Immature natural killer cell (primary cell): ENCODE measurements around the gene HECTD1. TPM values are rescaled to one million over a fixed set of nuclear protein-coding genes. Genes with fewer than 3 reads are reported as not detected.

ENCODE experiments used
- DNase-seq, 3 donors: peaks; one replicate each; pipeline ENCODE4 v3.0.0; 2022; ENCODE audit warnings: mixed read lengths in 1 of 3
- H3K27ac Mint-ChIP-seq, 6 donors: one replicate each; pipeline ENCODE4 v1.8.0; 2020; ENCODE audit warnings: mixed read lengths in 6 of 6, mild to moderate bottlenecking in 5 of 6, inconsistent platforms in 4 of 6, moderate library complexity in 3 of 6
- H3K27me3 Mint-ChIP-seq, 3 donors: one replicate each; pipeline ENCODE4 v1.8.0; 2020 to 2021; ENCODE audit warnings: low read depth in 3 of 3, mild to moderate bottlenecking in 3 of 3, mixed read lengths in 3 of 3, moderate library complexity in 3 of 3, inconsistent platforms in 1 of 3
- H3K36me3 Mint-ChIP-seq, 3 donors: one replicate each; pipeline ENCODE4 v1.8.0; 2020; ENCODE audit warnings: mixed read lengths in 3 of 3, inconsistent platforms in 2 of 3, mild to moderate bottlenecking in 2 of 3
- H3K4me1 Mint-ChIP-seq, 2 donors: one replicate each; pipeline ENCODE4 v1.8.0; 2020; ENCODE audit warnings: inconsistent platforms in 2 of 2, mild to moderate bottlenecking in 2 of 2, mixed read lengths in 2 of 2, moderate library complexity in 1 of 2
- H3K4me3 Mint-ChIP-seq, 5 donors: one replicate each; pipeline ENCODE4 v1.8.0; 2020; ENCODE audit warnings: mild to moderate bottlenecking in 5 of 5, mixed read lengths in 5 of 5, inconsistent platforms in 3 of 5, moderate library complexity in 3 of 5
- H3K9me3 Mint-ChIP-seq, 6 donors: one replicate each; pipeline ENCODE4 v1.8.0; 2020; ENCODE audit warnings: mild to moderate bottlenecking in 6 of 6, mixed read lengths in 6 of 6, inconsistent platforms in 4 of 6, moderate library complexity in 3 of 6
- polyA plus RNA-seq, 3 donors: library from polyadenylated mRNA; unstranded; fragments of 300-500 nt; fragmentation: Illumina TruSeq; gene quantifications; one replicate each; pipeline ENCODE4 v1.2.3, GENCODE V29; 2021

The HECTD1 gene
- polyA plus RNA-seq, 3 donors from 2014 or later: 10.6 to 36.1 (median 22.2) TPM

DNA sequence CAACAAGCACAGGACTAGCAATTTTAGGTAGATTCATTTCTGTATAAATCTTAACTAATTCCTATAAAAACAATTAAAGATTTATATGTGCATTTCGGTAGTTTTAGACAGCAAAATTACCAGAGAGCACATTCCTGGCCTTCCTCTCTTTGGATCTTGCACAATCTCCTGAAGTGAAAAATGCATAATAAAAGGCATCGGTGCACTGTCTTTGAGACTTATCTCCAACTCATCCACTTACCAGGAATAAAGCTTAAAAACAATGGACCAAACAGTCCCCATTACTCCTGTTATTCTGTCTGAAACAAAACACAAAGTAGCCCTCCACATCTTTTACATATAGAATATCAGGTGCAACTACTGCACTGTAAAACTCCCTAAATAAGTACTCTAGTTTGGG lies 69.3 kb downstream of the HECTD1 start:
- Mint-ChIP-seq H3K27ac (no peak overlapping the region), H3K4me1 (peaks cover 2 to 5% of the 10 kb centered on the region in 2 donors), H3K9me3 (no peaks in the 10 kb centered on the region), H3K4me3 (no peak overlapping the region), H3K27me3 (peaks cover 0 to 3% (median under 1%) of the 10 kb centered on the region in 3 donors), H3K36me3 (peaks cover 20 to 45% (median 26%) of the 10 kb centered on the region in 3 donors)
- no peak for DNase-seq

DNA sequence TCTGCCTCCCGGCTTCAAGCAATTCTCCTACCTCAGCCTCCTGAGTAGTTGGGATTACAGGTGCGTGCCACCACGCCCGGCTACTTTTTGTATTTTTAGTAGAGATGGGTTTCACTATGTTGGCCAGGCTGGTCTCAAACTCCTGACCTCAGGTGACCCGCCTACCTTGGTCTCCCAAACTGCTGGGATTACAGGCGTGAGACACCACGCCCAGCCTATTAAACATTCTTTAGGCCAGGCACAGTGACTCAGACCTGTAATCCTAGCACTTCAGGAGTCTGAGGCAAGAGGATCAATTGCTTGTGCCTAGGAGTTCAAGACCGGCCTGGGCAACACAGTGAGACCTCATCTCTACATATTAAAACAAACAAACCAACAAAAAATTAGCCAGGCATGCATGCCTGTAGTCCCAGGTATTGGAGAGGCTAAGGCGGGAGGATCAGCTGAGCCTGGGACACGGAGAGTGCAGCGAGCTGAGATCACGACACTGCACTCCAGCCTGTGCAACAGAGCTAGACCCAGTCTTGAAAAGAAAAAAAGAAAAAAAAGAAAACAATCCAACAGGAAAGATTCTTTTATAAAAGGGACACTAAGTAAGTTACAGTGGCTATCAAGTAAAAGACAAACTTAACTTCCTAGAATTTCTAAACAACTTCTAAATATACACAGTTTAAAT lies 70.2 kb downstream of the HECTD1 start:
- Mint-ChIP-seq H3K9me3 (no peaks in the 10 kb centered on the region), H3K4me3 (no peak overlapping the region), H3K36me3 (peaks cover 24 to 49% (median 34%) of the 10 kb centered on the region in 3 donors), H3K27ac (peak overlapping the region in 1 of 6 donors; percentile 59), H3K4me1 (no peaks in the 10 kb centered on the region), H3K27me3 (peaks cover 0 to 3% (median 2%) of the 10 kb centered on the region in 3 donors)
- DNase-seq: no peak

DNA sequence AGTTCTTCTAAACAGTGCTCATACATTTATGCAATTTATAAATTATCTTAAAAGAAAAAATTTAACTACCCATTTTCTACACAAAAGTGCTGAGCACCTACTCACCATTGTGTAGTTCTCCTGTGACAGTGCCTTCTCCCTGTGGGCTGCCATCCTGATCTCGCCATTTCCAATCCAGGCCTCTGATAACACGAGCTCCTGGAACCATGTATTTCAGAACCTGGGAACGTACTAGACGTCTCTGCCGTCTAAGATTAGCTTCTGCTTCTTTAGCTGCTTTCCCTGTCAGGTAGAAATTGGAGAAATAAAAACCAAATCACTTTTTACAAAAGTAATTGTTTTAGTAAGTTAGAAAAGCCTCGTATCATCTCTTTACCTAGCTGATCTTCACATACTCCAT lies 74.5 kb downstream of the HECTD1 start:
- Mint-ChIP-seq H3K9me3 (no peaks in the 10 kb centered on the region), H3K27ac (peak overlapping the region in 3 of 6 donors; percentile 23 to 72 (median 71)), H3K4me3 (no peak overlapping the region), H3K36me3 (peaks cover 24 to 56% (median 51%) of the 10 kb centered on the region in 3 donors), H3K4me1 (peaks cover 12 to 14% of the 10 kb centered on the region in 2 donors), H3K27me3 (peaks cover 0 to 5% (median 2%) of the 10 kb centered on the region in 3 donors)
- DNase-seq: no peak

DNA sequence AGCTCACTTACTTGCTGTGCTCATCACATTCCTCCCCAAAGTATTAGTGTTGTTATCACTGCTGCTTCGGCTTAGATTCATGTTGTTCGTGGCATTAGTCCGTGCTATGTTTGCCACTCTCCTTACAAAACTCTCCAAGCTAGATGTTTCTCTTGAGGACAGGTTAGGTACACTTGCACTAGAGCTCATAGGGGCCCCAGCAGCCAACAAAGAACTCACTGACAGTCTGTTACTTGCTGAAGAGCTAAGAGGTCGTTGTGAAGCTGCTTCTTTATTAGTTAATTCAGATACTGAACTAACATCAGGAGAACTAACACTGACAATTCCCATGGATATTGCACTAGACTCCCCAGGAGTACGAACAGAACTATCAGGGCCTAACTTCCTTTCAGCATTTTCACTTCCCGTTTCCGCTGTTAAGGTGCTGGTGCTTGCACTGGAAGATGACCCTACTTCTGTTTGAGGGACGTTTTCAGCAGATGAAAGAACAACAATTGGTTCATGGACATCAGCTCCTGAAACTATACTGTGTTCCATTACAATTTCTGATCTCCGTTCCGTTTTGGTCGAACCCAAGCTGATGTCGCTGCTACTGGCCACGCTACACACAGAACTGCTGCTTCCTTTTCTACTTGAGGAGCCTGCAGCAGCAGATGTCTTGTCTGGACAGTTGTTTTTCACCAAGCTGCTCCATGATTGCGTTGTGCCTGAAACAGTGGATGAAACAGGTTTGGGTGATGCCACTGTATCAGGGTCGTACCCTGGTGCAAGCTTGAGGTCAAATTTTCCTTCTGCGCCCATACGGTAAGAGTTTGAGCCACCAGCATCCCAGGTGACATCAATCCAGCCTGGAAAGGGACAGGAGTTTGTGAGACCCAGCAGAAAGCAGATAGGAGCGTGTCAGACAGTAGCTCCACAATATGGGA lies 78.7 kb downstream of the HECTD1 start:
- Mint-ChIP-seq H3K4me3 (peak overlapping the region in 4 of 5 donors; percentile 5 to 71 (median 13)), H3K4me1 (peaks cover 37 to 41% of the 10 kb centered on the region in 2 donors), H3K27me3 (peaks cover 8 to 10% (median 9%) of the 10 kb centered on the region in 3 donors), H3K9me3 (no peaks in the 10 kb centered on the region), H3K36me3 (peaks cover 20 to 68% (median 54%) of the 10 kb centered on the region in 3 donors), H3K27ac (peak overlapping the region; percentile 80 to 95 (median 90))
- no peak for DNase-seq

DNA sequence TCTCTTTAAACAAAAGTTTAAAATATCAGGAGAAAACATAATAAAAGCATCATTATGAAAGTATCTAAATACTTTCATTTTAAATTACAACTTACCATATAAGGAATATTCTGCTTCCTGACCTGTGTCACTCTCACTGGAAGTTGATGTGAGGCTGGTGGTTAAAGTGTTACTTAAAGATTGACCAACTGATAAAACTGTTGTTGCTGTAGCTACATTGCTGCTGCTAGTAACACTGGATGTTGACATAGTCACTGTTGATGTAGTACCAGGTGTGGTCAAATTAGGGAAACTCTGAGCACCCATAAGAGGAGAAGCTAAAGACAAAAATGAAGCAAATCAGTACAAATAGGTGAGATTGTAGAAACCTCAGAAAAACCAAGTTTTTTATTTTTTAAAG lies 79.9 kb downstream of the HECTD1 start:
- Mint-ChIP-seq H3K27ac (peak overlapping the region; percentile 80 to 95 (median 90)), H3K4me1 (peaks cover 48 to 53% of the 10 kb centered on the region in 2 donors), H3K36me3 (peaks cover 20 to 67% (median 56%) of the 10 kb centered on the region in 3 donors), H3K9me3 (no peaks in the 10 kb centered on the region), H3K27me3 (peaks cover 6 to 13% (median 10%) of the 10 kb centered on the region in 3 donors), H3K4me3 (peak overlapping the region; percentile 53 to 75 (median 69))
- DNase-seq: peak; percentile 88 to 90 (median 89)

DNA sequence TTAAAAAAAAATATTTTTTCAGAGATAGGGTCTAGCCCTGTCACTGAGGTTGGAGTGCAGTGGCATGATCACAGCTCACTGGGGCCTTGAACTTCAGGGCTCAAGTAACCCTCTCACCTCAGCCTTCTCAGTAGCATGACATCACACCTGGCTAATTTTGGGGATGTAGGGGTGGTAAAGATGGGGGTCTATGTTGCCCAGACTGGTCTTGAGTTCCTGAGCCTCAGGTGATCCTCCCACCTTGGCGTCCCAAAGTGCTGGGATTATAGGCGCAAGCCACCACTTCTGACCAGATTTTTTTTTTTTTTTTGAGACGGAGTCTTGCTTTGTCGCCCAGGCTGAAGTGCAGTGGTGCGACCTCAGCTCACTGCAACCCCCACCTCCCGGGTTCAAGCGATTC lies 80.9 kb downstream of the HECTD1 start:
- DNase-seq: no peak
- H3K4me1 Mint-ChIP-seq: peaks cover 48 to 54% of the 10 kb centered on the region in 2 donors
- H3K27me3 Mint-ChIP-seq: peaks cover 6 to 13% (median 10%) of the 10 kb centered on the region in 3 donors
- H3K9me3 Mint-ChIP-seq: no peaks in the 10 kb centered on the region
- H3K36me3 Mint-ChIP-seq: peaks cover 25 to 65% (median 62%) of the 10 kb centered on the region in 3 donors
- peak overlapping the region in 4 of 6 donors; percentile 13 to 74 (median 59) for H3K27ac Mint-ChIP-seq
- peak overlapping the region in 3 of 5 donors; percentile 5 to 46 (median 26) for H3K4me3 Mint-ChIP-seq

DNA sequence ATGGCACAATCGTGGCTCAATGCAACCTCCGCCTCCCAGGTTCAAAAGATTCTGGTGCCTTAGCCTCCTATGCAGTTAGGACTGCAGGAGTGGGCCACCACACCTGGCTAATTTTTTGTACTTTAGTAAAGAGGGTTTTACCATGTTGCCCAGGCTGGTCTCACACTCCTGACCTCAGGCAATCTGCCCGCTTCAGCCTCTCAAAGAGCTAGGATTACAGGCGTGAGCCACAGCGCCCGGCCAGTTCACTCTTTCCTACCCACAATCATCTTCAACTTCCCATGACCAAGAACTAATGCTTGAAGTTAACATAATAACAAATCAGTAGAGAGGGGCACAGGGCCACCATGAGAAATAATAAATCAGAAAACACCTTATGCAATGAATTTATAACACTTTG lies 82.4 kb downstream of the HECTD1 start:
- H3K27me3 Mint-ChIP-seq: peaks cover 6 to 13% (median 10%) of the 10 kb centered on the region in 3 donors
- peaks cover 48 to 54% of the 10 kb centered on the region in 2 donors for H3K4me1 Mint-ChIP-seq
- no peaks in the 10 kb centered on the region for H3K9me3 Mint-ChIP-seq
- peaks cover 30 to 59% (median 58%) of the 10 kb centered on the region in 3 donors for H3K36me3 Mint-ChIP-seq
- peak in 2 of 3 donors; percentile 18 to 27 for DNase-seq
- H3K27ac Mint-ChIP-seq: peak overlapping the region; percentile 2 to 67 (median 46)
- H3K4me3 Mint-ChIP-seq: peak overlapping the region in 3 of 5 donors; percentile 8 to 33 (median 23)

DNA sequence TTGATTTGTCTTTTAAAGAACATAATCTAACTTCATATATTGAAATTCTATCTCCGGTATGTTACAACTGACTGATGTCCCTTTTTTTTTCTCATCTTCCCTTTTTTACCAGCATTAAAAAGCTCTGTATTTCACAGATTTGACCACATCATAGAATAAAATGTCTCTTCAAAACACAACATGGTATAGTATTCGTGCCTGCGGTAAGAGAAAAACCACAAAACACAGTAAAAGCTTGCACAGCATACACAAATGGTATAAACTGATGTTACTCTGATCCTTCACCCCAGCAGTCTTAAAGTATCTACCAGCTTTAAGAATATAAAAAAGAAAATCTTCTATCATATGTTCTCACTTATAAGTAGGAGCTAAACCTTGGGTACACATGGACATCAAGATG lies 83.4 kb downstream of the HECTD1 start:
- Mint-ChIP-seq H3K9me3 (no peaks in the 10 kb centered on the region), H3K4me3 (peak overlapping the region in 4 of 5 donors; percentile 5 to 77 (median 52)), H3K27me3 (peaks cover 6 to 13% (median 10%) of the 10 kb centered on the region in 3 donors), H3K36me3 (peaks cover 33 to 61% (median 56%) of the 10 kb centered on the region in 3 donors), H3K27ac (peak overlapping the region; percentile 30 to 70 (median 50)), H3K4me1 (peaks cover 47 to 51% of the 10 kb centered on the region in 2 donors)
- peak; percentile 66 to 78 (median 75) for DNase-seq

DNA sequence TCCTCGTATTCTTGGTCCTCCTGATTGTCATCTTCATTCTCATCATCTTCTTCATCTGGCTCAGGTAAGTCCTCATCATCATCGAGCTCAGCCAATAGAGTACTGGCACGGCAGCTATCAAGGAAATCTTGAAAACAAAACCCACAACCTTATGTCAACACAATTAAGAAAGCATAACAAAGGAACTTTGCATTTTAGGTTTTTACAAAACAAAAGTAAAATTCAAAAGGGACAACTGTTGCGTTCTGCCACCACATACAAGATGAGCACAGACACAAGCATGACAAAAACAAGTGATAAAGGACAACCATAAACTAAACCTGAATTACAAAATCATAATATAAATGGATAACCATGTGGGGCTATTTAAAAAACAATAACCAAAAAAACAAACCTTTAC lies 84.7 kb downstream of the HECTD1 start:
- Mint-ChIP-seq H3K27ac (peak overlapping the region in 2 of 6 donors; percentile 75 to 83), H3K36me3 (peaks cover 27 to 53% (median 49%) of the 10 kb centered on the region in 3 donors), H3K4me3 (no peak overlapping the region), H3K27me3 (peaks cover 6 to 13% (median 8%) of the 10 kb centered on the region in 3 donors), H3K9me3 (no peaks in the 10 kb centered on the region), H3K4me1 (peaks cover 34 to 39% of the 10 kb centered on the region in 2 donors)
- no peak for DNase-seq

DNA sequence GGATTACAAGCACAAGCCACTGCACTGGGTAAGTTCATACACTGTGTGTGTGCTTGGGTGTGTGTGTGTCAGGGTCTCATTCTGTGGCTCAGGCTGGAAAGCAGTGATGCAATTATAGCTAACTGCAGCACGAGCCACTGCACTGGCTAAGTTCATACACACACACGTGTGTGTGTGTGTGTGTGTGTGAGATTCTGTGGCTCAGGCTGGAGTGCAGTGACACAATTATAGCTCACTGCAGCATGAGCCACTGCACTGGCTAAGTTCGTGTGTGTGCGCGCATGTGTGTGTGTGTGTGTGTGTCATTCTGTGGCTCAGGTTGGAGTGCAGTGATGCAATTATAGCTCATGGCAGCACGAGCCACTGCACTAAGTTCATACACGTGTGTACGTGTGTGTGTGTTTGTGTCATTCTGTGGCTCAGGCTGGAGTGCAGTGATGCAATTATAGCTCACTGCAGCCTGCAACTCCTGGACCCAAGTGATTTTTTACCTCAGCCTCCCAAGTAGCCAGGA lies 85.4 kb downstream of the HECTD1 start:
- Mint-ChIP-seq H3K9me3 (no peaks in the 10 kb centered on the region), H3K27me3 (peaks cover 0 to 8% (median 7%) of the 10 kb centered on the region in 3 donors), H3K36me3 (peaks cover 22 to 54% (median 43%) of the 10 kb centered on the region in 3 donors), H3K4me1 (peaks cover 27 to 31% of the 10 kb centered on the region in 2 donors), H3K27ac (no peak overlapping the region), H3K4me3 (no peak overlapping the region)
- no peak for DNase-seq

DNA sequence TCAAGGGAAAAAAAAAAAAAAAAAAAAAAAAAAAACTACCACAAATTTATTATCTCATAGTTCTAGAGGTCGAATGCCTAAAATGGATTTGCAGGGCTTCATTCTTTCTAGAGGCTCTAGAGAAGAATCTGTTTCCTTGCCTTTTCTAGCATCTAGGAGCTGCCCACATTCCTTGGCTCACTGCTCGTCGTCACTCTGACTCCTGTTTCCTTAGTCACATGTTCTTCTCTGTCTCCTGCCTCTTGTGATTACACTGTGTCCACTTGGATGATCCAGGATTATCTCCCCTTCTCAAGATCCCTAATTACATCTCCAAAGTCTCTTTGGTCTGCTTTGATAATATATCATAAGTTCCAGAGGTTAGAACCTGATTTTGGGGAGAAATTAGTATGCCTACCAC lies 88.7 kb downstream of the HECTD1 start:
- Mint-ChIP-seq H3K36me3 (peaks cover 36 to 64% (median 36%) of the 10 kb centered on the region in 3 donors), H3K27ac (peak overlapping the region in 1 of 6 donors; percentile 1), H3K27me3 (peaks cover 2 to 6% (median 3%) of the 10 kb centered on the region in 3 donors), H3K4me3 (no peak overlapping the region), H3K9me3 (no peaks in the 10 kb centered on the region), H3K4me1 (peaks cover 11 to 13% of the 10 kb centered on the region in 2 donors)
- no peak for DNase-seq

DNA sequence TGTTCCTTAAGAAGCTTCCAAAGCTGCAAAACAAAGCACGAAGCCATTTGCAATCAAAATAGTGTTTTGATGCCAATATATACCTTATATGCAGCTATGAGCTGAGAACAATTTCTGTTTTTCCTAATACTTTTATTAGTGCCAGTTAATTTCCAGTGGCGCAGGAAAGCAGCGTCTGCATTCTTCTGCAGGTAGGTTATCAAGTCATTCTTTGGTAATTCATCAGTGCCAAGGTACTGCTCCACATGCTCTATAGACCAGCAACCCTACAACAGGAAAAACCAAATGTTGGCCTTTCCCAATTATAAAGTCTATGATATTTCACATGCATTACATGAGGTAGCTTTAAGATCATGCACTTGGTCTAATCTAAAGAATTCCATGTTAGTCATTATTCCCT lies 93.8 kb downstream of the HECTD1 start:
- Mint-ChIP-seq H3K27me3 (peaks cover 0 to 3% (median 2%) of the 10 kb centered on the region in 3 donors), H3K27ac (no peak overlapping the region), H3K9me3 (no peaks in the 10 kb centered on the region), H3K4me1 (no peaks in the 10 kb centered on the region), H3K36me3 (peaks cover 20 to 58% (median 29%) of the 10 kb centered on the region in 3 donors), H3K4me3 (no peak overlapping the region)
- DNase-seq: no peak

DNA sequence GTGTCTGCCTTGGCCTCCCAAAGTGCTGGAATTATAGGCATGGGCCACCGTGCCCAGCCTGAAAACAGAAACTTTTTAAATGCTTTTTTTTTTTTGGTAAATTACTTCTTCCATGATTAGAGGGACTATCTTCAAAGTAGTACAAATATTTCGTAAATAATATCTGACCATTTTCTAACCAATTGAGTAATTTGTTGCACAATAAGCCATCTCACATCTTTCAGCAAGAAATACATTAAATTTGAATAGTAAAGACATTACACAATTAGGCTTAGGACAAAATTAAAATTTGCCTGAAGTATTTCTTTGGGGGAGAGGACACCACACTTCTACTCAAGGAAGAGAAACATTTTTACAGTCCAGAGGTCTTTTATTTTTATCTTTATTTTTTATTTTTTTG lies 96.7 kb downstream of the HECTD1 start:
- Mint-ChIP-seq H3K4me3 (no peak overlapping the region), H3K27me3 (peaks cover 0 to 4% (median 0%) of the 10 kb centered on the region in 3 donors), H3K27ac (peak overlapping the region in 2 of 6 donors; percentile 45 to 50), H3K4me1 (no peaks in the 10 kb centered on the region), H3K36me3 (peaks cover 12 to 49% (median 27%) of the 10 kb centered on the region in 3 donors), H3K9me3 (no peaks in the 10 kb centered on the region)
- DNase-seq: no peak
